Activated naive CD8-positive, alpha-beta T cell (primary cell): Measurements from ENCODE around the gene SLIT3.

ENCODE experiments used
- H3K27ac Mint-ChIP-seq: one replicate; pipeline ENCODE4 v1.8.0; 2021; ENCODE audit warnings: mixed read lengths
- H3K27me3 Mint-ChIP-seq: one replicate; pipeline ENCODE4 v1.8.0; 2021; ENCODE audit warnings: mixed read lengths
- H3K36me3 Mint-ChIP-seq: one replicate; pipeline ENCODE4 v1.8.0; 2021; ENCODE audit warnings: mixed read lengths
- H3K4me1 Mint-ChIP-seq: one replicate; pipeline ENCODE4 v1.8.0; 2021; ENCODE audit warnings: low read depth, mixed read lengths
- H3K4me3 Mint-ChIP-seq: one replicate; pipeline ENCODE4 v1.8.0; 2021; ENCODE audit warnings: mild to moderate bottlenecking, mixed read lengths
- H3K9me3 Mint-ChIP-seq: one replicate; pipeline ENCODE4 v1.8.0; 2021; ENCODE audit warnings: low read depth, mixed read lengths

SLIT3 gene

GRCh38 chr5:168991311-168991710, 309.6 kb downstream of the SLIT3 start:
- no peaks in the 10 kb centered on the region for H3K9me3 Mint-ChIP-seq
- H3K4me1 Mint-ChIP-seq = no peaks in the 10 kb centered on the region
- no peak overlapping the region for H3K4me3 Mint-ChIP-seq
- peaks cover 8% of the 10 kb centered on the region for H3K27me3 Mint-ChIP-seq
- no peaks in the 10 kb centered on the region for H3K36me3 Mint-ChIP-seq
- H3K27ac Mint-ChIP-seq = no peak overlapping the region

DNA sequence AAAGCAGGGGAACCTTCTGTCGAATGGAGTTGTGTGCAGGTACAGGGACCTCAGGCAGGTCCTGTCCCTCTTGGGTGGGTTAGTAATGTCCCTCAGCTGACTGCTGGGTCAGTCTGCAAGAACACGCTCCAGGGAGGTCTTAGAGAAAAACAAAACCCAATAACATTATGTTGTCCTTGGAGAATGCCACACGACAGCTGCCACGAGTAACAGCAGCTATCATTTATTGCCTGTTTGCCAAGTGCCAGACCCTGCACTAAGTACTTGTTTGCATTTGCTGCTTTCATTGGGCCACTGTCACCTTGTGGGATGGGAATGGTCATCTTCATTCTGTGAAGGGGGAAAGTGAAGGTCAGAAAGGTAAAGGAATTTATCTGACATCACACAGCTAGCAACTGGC, 310.3 kb downstream of the SLIT3 start:
- H3K27ac Mint-ChIP-seq = no peak overlapping the region
- no peaks in the 10 kb centered on the region for H3K4me1 Mint-ChIP-seq
- H3K4me3 Mint-ChIP-seq = no peak overlapping the region
- H3K27me3 Mint-ChIP-seq = peaks cover 8% of the 10 kb centered on the region
- H3K9me3 Mint-ChIP-seq = no peaks in the 10 kb centered on the region
- H3K36me3 Mint-ChIP-seq = no peaks in the 10 kb centered on the region

DNA sequence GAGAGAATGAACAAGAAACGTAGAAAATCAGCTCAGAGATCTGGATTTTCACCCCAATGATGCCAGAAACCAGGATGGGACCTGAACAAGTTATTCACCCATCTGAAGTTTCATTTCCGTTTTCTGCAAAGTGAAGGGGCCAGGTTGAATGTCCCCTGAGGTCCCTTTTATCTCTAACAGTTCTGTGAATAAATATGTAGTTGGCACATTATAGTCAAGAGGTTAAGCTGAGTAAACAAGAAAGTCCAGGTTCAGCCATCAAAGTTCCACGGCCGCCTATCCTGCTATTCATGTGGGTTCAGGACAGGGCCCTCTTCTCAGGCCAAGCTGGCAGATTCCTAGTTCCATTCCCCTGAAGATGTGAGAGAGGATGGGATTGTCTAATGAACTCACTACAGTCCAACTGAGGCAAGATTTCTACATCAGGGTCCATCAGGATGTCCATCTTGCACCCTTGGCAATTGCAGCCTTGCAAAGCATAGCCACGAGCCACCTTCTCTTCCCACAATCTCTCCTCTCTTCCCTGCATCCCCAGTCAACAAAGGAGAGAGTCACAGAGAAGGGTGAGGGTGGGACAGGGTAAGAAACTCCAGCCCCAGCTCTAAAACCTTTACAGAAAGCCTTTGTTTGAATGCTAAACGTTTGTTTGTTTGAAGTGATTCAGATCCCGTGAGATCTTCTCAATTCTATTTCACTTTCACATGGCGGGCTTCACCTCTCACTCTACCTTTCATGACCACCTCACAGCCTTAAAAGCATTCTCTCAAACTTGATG, 311.0 kb downstream of the SLIT3 start:
- H3K4me3 Mint-ChIP-seq = no peak overlapping the region
- H3K4me1 Mint-ChIP-seq = no peaks in the 10 kb centered on the region
- peaks cover 8% of the 10 kb centered on the region for H3K27me3 Mint-ChIP-seq
- no peaks in the 10 kb centered on the region for H3K36me3 Mint-ChIP-seq
- H3K9me3 Mint-ChIP-seq = no peaks in the 10 kb centered on the region
- H3K27ac Mint-ChIP-seq = no peak overlapping the region

- Mint-ChIP-seq H3K4me3 (no peak overlapping the region), H3K27ac (no peak overlapping the region), H3K4me1 (no peaks in the 10 kb centered on the region), H3K9me3 (no peaks in the 10 kb centered on the region), H3K27me3 (peaks cover 8% of the 10 kb centered on the region), H3K36me3 (no peaks in the 10 kb centered on the region)
Measured at GRCh38 chr5:168988699-168989098, 312.2 kb downstream of the SLIT3 start.

DNA sequence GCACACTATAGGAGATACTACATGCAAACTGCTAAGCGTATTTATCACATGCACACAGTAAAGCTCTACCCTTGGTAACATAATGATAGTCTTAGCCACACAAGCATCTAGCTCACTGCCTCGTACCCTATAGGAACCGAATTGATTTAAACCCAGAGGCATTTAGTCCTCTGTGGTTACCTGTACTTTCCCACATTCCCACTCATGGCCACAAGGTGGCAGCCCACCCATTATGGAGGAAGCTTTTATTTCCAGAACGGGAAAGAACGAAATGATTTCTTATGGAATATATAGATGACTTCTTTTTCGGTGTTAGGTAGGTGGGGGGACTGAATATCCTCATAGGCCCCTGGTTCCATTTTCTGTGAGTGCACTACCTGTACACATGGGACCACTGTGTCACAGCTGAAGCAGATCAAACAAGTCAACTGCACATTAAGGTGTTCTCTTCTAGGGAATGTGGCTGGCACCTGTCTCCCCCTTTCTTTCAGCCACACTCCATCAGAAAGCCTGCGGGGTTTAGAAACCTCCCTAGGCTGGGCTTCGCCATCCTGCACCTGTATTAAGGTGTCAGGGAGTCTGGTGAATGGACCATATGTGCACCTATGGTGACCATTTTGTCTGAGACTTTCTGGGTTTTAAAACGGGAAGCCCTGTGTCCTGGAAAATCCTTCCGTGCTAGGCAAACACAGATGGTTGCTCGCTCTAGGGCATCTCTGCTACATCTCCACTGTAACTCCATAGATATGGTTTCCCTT, 313.2 kb downstream of the SLIT3 start:
- Mint-ChIP-seq H3K36me3 (no peaks in the 10 kb centered on the region), H3K27me3 (peaks cover 8% of the 10 kb centered on the region), H3K4me3 (no peak overlapping the region), H3K27ac (no peak overlapping the region), H3K9me3 (no peaks in the 10 kb centered on the region), H3K4me1 (no peaks in the 10 kb centered on the region)

- Mint-ChIP-seq H3K4me3 (no peak overlapping the region), H3K4me1 (no peaks in the 10 kb centered on the region), H3K27ac (no peak overlapping the region), H3K27me3 (peaks cover 8% of the 10 kb centered on the region), H3K9me3 (no peaks in the 10 kb centered on the region), H3K36me3 (no peaks in the 10 kb centered on the region)
Measured at GRCh38 chr5:168985454-168985853, 315.5 kb downstream of the SLIT3 start.

DNA sequence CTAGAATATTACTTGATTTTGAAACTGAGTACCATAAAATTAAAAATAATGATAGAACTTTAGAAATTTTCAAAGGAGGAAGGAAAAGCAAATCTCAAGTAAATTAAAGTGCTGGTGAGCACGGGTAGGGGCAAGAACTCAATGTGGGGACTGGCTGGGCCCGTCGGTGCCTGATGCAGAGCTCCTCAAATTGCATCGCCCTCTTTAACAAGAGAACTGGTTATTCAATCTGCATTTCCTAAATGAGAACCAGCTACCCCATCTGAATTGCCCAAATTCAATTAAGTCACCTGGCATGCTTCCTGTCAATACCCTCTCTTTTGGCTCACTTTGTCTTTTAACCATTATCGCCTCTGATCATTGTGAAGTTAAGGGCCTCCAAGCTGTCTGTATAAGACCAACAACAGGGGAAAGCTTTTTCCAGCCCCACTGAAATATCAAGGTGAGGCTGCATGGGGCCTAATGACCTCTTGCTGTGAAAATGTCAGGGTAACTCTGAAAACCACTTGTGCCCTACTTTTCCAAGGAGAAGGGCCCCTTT, 316.7 kb downstream of the SLIT3 start:
- H3K4me1 Mint-ChIP-seq = no peaks in the 10 kb centered on the region
- no peaks in the 10 kb centered on the region for H3K9me3 Mint-ChIP-seq

GRCh38 chr5:168979135-168979534, 321.8 kb downstream of the SLIT3 start:
- H3K4me3 Mint-ChIP-seq = no peak overlapping the region
- no peaks in the 10 kb centered on the region for H3K9me3 Mint-ChIP-seq
- peaks cover 9% of the 10 kb centered on the region for H3K27me3 Mint-ChIP-seq
- no peaks in the 10 kb centered on the region for H3K36me3 Mint-ChIP-seq
- H3K27ac Mint-ChIP-seq = no peak overlapping the region
- no peaks in the 10 kb centered on the region for H3K4me1 Mint-ChIP-seq

More for the DNA sequence above, 316.7 kb downstream of the SLIT3 start:
- H3K27me3 Mint-ChIP-seq = peaks cover 8% of the 10 kb centered on the region
- no peaks in the 10 kb centered on the region for H3K36me3 Mint-ChIP-seq
- no peak overlapping the region for H3K4me3 Mint-ChIP-seq
- H3K27ac Mint-ChIP-seq = no peak overlapping the region

- Mint-ChIP-seq H3K9me3 (no peaks in the 10 kb centered on the region), H3K27ac (no peak overlapping the region), H3K27me3 (peaks cover 14% of the 10 kb centered on the region), H3K4me1 (no peaks in the 10 kb centered on the region), H3K36me3 (no peaks in the 10 kb centered on the region), H3K4me3 (no peak overlapping the region)
Measured at GRCh38 chr5:168978500-168978899, 322.4 kb downstream of the SLIT3 start.

GRCh38 chr5:168978015-168978414, 322.9 kb downstream of the SLIT3 start:
- H3K36me3 Mint-ChIP-seq = no peaks in the 10 kb centered on the region
- no peaks in the 10 kb centered on the region for H3K9me3 Mint-ChIP-seq
- H3K4me3 Mint-ChIP-seq = no peak overlapping the region
- H3K4me1 Mint-ChIP-seq = no peaks in the 10 kb centered on the region
- peaks cover 15% of the 10 kb centered on the region for H3K27me3 Mint-ChIP-seq
- H3K27ac Mint-ChIP-seq = no peak overlapping the region

- no peaks in the 10 kb centered on the region for H3K36me3 Mint-ChIP-seq
Measured at GRCh38 chr5:168976311-168976970, 324.5 kb downstream of the SLIT3 start.

GRCh38 chr5:168975331-168975730, 325.6 kb downstream of the SLIT3 start:
- no peaks in the 10 kb centered on the region for H3K36me3 Mint-ChIP-seq
- H3K27ac Mint-ChIP-seq = no peak overlapping the region
- no peaks in the 10 kb centered on the region for H3K9me3 Mint-ChIP-seq
- peaks cover 15% of the 10 kb centered on the region for H3K27me3 Mint-ChIP-seq
- H3K4me1 Mint-ChIP-seq = no peaks in the 10 kb centered on the region
- H3K4me3 Mint-ChIP-seq = no peak overlapping the region

More at GRCh38 chr5:168976311-168976970, 324.5 kb downstream of the SLIT3 start:
- no peak overlapping the region for H3K4me3 Mint-ChIP-seq
- no peaks in the 10 kb centered on the region for H3K4me1 Mint-ChIP-seq
- H3K27me3 Mint-ChIP-seq = peaks cover 15% of the 10 kb centered on the region
- H3K9me3 Mint-ChIP-seq = no peaks in the 10 kb centered on the region
- H3K27ac Mint-ChIP-seq = no peak overlapping the region

DNA sequence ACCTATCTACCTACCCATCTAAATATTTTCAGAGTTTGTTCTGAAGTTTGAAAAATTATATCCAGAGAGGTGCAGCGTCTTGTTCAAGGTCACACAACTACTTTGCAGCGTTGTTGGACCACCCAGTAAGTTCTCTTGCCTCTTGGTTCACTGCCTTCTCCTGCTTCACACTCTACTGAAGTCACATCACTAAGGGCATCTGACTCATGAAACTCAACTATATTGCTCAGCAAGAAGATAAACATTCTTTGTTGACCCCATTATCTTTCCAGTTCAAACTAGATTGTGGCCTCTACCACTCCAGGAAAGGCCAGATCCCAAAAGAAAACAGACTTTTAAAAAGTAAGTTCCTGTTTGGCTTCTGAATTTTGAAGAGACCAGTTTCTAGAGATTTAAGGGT, 326.9 kb downstream of the SLIT3 start:
- no peak overlapping the region for H3K27ac Mint-ChIP-seq

DNA sequence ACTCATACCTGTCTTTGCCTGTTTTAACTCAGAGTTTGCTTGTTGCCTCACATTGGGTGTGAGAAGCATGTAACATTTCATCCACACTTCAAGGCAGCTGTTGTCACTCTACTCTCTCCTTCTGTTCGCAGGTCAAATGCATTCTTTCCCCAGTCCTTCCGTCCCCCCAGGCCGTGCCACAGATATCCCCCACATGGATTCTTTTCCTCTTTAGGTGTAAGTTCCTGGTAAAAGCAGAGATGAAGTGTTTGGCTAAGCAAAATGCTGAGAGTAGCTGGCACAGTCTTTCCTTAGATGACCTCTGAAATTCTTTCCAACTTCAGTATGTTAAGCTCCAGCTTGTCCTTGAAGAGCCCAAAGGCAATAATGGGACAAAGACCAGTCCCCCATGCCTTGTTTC, 328.2 kb downstream of the SLIT3 start:
- no peaks in the 10 kb centered on the region for H3K36me3 Mint-ChIP-seq
- H3K4me1 Mint-ChIP-seq = no peaks in the 10 kb centered on the region
- H3K9me3 Mint-ChIP-seq = no peaks in the 10 kb centered on the region
- H3K27ac Mint-ChIP-seq = no peak overlapping the region
- no peak overlapping the region for H3K4me3 Mint-ChIP-seq
- H3K27me3 Mint-ChIP-seq = peaks cover 18% of the 10 kb centered on the region

More for the DNA sequence above, 326.9 kb downstream of the SLIT3 start:
- Mint-ChIP-seq H3K27me3 (peaks cover 15% of the 10 kb centered on the region), H3K4me1 (no peaks in the 10 kb centered on the region), H3K4me3 (no peak overlapping the region), H3K9me3 (no peaks in the 10 kb centered on the region), H3K36me3 (no peaks in the 10 kb centered on the region)

DNA sequence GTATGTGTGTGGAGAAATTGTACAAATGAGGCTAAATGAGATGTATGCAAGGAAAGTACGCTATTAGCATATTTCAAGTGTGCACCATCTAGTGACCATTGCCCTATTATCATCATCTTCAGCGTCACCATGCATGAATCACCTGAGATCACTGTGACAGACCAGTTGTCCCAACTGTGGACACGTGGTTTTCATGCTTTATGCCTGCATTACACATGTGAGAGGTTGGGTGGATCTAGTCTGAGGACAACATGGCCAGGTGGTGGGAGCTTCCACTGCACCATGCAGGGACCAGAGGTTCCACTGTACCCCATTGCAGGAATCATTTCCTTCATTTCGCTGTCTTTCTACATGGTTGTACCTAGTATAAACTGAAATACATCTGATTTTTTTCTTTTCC, 329.8 kb downstream of the SLIT3 start:
- Mint-ChIP-seq H3K27me3 (peaks cover 17% of the 10 kb centered on the region), H3K9me3 (no peaks in the 10 kb centered on the region), H3K4me3 (no peak overlapping the region), H3K36me3 (no peaks in the 10 kb centered on the region), H3K27ac (no peak overlapping the region), H3K4me1 (no peaks in the 10 kb centered on the region)
